HFFc6 (cell line): ENCODE measurements around the gene GANAB. TPM values are rescaled to one million over a fixed set of nuclear protein-coding genes. Genes with fewer than 3 reads are reported as not detected.

Experiments used
- DNase-seq: peaks from one replicate; pipeline ENCODE4 v3.0.0-alpha.2; 2018
- H3K27ac Mint-ChIP-seq: 2 replicates; pipeline ENCODE4 v1.8.0; 2020; ENCODE audit warnings: mild to moderate bottlenecking, mixed read lengths
- H3K27me3 Mint-ChIP-seq: 2 replicates; pipeline ENCODE4 v1.8.0; 2021; ENCODE audit warnings: mild to moderate bottlenecking, moderate library complexity, mixed read lengths; ENCODE audit not compliant: insufficient read depth
- H3K36me3 Mint-ChIP-seq: 2 replicates; pipeline ENCODE4 v1.8.0; 2021; ENCODE audit warnings: low read depth, mixed read lengths
- H3K4me1 Mint-ChIP-seq: 2 replicates; pipeline ENCODE4 v1.8.0; 2020; ENCODE audit warnings: low read depth, mixed read lengths
- H3K4me3 Mint-ChIP-seq: 2 replicates; pipeline ENCODE4 v1.8.0; 2020; ENCODE audit warnings: mild to moderate bottlenecking, moderate library complexity, mixed read lengths
- H3K9me3 Mint-ChIP-seq: 2 replicates; pipeline ENCODE4 v1.8.0; 2020; ENCODE audit warnings: mild to moderate bottlenecking, mixed read lengths
- total RNA-seq, 6 experiments: library from RNA; stranded (reverse); fragmentation: NEBNext Ultra II Directional; extraction: Animal tissue kit (Norgen Biotek cat#: 25700); gene quantifications; 2 replicates in 1 of 6; 3 replicates in 5 of 6; pipeline ENCODE4 v1.2.3, GENCODE V29; 2021
- TF ChIP-seq, protein P1 (sequence below): fragments of 200-600 bp; sonication (generic); IDR thresholded peaks from 2 replicates; pipeline ENCODE4 v1.5.0; 2021; ENCODE audit warnings: antibody characterized with exemption, mild to moderate bottlenecking

GANAB gene
- total RNA-seq, 6 experiments from 2014 or later, result 331 to 450 (median 416) TPM

DNA sequence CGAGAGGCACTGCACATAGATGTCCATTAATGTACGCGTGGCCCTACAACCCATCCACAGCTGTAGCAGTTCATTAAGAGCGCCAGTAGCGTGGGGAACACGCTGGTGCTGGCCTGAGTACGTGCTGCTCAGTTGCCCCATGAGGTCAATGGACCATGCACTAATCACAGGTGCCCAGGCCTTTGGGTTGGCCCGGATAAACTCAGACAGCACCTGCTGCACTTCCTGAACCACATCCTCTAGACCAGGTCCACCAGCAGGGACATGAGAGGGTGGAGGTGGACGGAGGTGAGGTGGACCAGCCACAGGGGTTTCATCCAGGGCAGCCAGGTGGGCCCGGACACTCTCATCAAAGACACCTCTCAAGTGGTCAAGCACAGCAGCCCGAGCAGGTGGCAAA is 3.1 kb upstream of the GANAB start:
- H3K4me1 Mint-ChIP-seq, result peaks cover 31% of the 10 kb centered on the region
- H3K9me3 Mint-ChIP-seq, result no peaks in the 10 kb centered on the region
- TF ChIP-seq, protein P1, sequence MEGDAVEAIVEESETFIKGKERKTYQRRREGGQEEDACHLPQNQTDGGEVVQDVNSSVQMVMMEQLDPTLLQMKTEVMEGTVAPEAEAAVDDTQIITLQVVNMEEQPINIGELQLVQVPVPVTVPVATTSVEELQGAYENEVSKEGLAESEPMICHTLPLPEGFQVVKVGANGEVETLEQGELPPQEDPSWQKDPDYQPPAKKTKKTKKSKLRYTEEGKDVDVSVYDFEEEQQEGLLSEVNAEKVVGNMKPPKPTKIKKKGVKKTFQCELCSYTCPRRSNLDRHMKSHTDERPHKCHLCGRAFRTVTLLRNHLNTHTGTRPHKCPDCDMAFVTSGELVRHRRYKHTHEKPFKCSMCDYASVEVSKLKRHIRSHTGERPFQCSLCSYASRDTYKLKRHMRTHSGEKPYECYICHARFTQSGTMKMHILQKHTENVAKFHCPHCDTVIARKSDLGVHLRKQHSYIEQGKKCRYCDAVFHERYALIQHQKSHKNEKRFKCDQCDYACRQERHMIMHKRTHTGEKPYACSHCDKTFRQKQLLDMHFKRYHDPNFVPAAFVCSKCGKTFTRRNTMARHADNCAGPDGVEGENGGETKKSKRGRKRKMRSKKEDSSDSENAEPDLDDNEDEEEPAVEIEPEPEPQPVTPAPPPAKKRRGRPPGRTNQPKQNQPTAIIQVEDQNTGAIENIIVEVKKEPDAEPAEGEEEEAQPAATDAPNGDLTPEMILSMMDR, result no peak
- no peak overlapping the region for H3K4me3 Mint-ChIP-seq
- no peak overlapping the region for H3K27ac Mint-ChIP-seq
- DNase-seq, result no peak
- peaks cover 2% of the 10 kb centered on the region; the same call in 1 of the 2 replicates for H3K27me3 Mint-ChIP-seq
- H3K36me3 Mint-ChIP-seq, result peaks cover 9% of the 10 kb centered on the region

DNA sequence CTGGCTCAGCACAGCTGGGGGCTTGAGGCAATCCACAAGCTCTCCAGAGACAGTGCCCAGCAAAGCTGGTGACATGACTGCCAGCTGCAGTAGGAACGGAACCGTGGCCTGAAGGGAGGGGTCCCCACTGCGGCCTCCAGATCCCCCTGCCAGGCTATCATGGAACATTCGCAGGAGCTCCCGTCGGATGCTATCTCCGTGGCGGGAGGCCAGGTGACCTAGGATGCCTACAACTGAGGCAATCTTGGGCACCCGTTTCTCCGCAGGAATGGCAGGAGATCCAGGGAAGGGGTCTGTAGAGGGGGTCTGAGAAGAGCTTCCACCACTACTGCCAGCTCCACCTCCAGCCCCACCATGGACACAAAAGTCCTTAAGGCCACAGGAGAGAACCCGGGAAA is 2.6 kb upstream of the GANAB start:
- Mint-ChIP-seq H3K4me3 (no peak overlapping the region), H3K9me3 (no peaks in the 10 kb centered on the region), H3K4me1 (peaks cover 31% of the 10 kb centered on the region), H3K27ac (no peak overlapping the region), H3K36me3 (peaks cover 9% of the 10 kb centered on the region), H3K27me3 (peaks cover 2% of the 10 kb centered on the region; the same call in 1 of the 2 replicates)
- TF ChIP-seq, protein P1, result no peak
- no peak for DNase-seq

DNA sequence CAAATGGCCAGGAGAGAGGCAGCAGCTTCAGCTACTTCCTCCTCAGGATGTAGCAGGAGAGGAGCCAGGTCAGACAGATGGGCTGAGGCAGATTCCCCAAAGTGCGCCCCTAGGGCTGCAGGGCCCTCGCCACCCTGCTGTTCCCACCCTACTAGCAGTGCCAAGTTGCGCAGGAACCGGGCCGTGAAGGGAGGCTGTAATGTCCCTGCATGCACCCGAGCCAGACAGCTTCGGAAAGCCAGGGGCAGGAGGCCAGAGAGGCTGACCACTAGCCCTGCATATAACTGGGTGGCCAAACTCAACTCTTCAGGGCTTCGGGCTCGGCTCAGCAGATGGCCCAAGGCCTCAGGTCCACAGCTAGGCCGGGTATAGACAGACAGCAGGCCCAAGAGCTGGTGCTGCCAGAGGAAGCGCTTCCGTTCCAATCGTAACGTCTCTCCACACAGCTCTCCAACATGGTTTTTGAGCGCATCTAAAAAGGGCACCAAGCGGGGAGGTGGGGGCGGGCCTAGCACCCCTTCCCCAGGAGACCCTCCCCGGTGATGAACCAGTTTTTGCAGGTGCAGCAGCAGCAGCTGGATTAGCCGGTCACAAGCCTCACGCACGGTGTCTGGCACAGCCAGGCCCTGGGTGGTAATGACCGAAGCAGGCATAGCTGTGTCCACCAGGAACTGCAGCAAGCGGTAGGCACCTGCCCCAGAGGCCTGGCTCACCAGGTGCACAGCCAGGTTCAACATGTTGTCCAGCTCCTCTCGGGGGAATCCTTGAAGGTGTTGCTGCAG is 2.0 kb upstream of the GANAB start:
- no peaks in the 10 kb centered on the region for H3K9me3 Mint-ChIP-seq
- H3K4me1 Mint-ChIP-seq, result peaks cover 26% of the 10 kb centered on the region
- DNase-seq, result no peak
- no peak overlapping the region for H3K27ac Mint-ChIP-seq
- no peak overlapping the region for H3K4me3 Mint-ChIP-seq
- peaks cover 2% of the 10 kb centered on the region; the same call in 1 of the 2 replicates for H3K27me3 Mint-ChIP-seq
- TF ChIP-seq, protein P1, result no peak
- H3K36me3 Mint-ChIP-seq, result peaks cover 9% of the 10 kb centered on the region

DNA sequence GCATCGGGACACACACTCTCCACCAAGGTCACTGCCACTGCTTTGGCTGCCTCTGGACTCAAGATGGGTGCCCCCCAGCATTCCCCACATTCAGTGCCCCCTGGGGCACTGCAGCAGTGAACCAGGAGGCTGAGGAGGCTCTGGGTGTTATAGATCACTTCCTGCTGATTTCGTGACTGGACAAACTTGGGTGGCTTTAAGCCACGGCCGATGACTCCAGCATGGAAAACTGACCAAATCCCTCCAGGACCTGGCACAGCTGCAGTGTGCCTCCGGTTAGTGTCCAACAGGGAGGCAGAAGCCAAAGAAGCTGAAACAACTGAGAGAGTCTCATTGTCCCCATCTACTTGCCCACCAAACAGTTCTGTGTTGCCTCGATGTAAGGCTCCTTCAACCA is 1.2 kb upstream of the GANAB start:
- H3K9me3 Mint-ChIP-seq, result no peaks in the 10 kb centered on the region
- H3K36me3 Mint-ChIP-seq, result peaks cover 9% of the 10 kb centered on the region
- H3K4me1 Mint-ChIP-seq, result peaks cover 23% of the 10 kb centered on the region
- TF ChIP-seq, protein P1, result no peak
- H3K27ac Mint-ChIP-seq, result no peak overlapping the region
- H3K27me3 Mint-ChIP-seq, result peaks cover 2% of the 10 kb centered on the region; the same call in 1 of the 2 replicates
- H3K4me3 Mint-ChIP-seq, result no peak overlapping the region
- DNase-seq, result no peak

DNA sequence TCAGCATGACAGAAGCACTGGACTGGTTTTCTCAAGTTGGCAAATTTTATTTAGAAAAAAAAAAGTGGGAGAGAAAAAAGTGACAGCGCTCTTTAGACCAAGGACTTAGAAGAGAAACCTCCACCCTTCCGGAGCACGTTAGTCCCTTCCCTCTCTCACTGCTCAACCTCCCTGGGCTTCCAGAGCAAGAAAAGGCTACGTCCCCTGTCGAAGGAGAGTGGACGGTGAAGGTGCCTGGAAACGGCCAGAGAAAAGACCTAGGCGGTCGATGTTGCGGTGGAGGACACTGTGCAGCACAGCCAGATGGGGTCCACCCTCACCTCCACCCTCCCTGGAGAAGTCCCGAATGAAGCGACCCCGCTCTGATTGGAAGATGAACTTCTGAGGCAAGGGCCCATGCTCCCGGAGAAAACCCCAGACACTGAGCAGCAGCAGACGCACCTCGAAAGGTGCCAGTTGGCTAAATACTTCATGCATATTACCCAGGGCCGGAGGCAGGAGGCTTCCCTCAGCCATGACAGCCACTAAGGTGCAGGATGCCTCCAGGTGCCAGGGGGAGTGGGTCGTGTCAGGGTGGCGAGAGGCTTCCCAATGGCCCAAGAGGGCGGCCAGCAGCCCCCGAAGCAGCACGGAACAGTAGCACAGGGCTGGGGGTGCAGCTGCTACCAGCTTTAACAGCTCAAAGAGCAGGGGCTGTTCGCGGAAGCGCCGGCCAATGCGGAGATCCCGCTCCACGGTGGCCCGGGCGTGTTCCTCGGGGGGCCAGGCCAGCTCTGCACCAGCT is 604 bp upstream of the GANAB start:
- Mint-ChIP-seq H3K27me3 (peaks cover 2% of the 10 kb centered on the region; the same call in 1 of the 2 replicates), H3K27ac (peak overlapping the region; percentile 92), H3K4me3 (peak overlapping the region; percentile 98), H3K36me3 (peaks cover 9% of the 10 kb centered on the region), H3K9me3 (no peaks in the 10 kb centered on the region), H3K4me1 (peaks cover 17% of the 10 kb centered on the region)
- TF ChIP-seq, protein P1, result no peak
- no peak for DNase-seq
